ENCODE measurements around the gene PRKAG2. TPM values are rescaled to one million over a fixed set of nuclear protein-coding genes. Genes with fewer than 3 reads are reported as not detected.
"Not testable (repeated sequence)": the region's sequence is repeated elsewhere in the genome, so short reads cannot be mapped to it uniquely, and the experiment has no call there.

PRKAG2 gene
- total RNA-seq, 2 donors from 2014 or later = 23.2 to 28.4 TPM

DNA sequence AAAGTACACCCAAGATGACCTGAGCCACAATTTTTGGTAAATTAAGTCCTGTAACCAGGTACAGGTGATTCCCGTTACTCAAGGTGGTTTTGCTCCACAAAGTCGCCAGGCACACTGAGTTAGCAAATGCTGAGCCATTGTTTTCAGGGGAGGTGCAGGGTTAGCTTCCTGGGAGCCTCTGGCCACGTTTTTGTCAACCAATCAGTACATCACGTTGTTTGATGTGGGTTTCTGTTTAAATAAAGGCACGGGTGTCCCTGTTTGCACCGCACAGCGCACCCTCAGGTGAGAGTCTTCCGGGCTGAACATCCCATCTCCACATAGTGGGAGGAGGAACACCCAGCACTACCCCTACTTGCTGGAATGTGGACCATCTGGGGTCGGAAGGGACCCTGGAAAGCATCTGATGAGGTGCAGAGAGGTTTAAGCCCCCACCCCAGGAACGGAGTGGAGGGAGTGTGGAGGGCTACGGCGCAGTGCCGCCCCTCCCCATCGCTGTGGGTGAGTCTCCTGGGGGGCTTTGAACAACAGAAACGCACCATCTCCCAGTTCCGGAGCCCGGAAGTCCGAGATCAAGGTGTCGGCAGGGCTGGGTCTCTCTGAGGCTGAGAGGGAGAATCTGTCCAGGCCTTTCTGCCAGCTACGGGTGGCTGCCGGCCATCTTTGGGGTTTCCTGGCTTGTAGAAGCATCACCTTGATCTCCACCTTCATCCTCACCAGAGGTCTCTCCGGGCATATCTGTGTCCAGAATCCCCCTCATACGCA, 42.5 kb downstream of the PRKAG2 start:
- Mint-ChIP-seq H3K4me1 (ENCODE audit: low read depth) (peaks cover 19% of the 10 kb centered on the region), H3K27me3 (ENCODE audit: low read depth) (no peaks in the 10 kb centered on the region), H3K9me3 (no peaks in the 10 kb centered on the region), H3K36me3 (ENCODE audit: insufficient read depth in 2 of 2) (no peaks in the 10 kb centered on the region), H3K27ac (no peak overlapping the region), H3K4me3 (no peak overlapping the region)
- no peak for DNase-seq
- ATAC-seq (replicated peaks in 1 of 2) = no peak

DNA sequence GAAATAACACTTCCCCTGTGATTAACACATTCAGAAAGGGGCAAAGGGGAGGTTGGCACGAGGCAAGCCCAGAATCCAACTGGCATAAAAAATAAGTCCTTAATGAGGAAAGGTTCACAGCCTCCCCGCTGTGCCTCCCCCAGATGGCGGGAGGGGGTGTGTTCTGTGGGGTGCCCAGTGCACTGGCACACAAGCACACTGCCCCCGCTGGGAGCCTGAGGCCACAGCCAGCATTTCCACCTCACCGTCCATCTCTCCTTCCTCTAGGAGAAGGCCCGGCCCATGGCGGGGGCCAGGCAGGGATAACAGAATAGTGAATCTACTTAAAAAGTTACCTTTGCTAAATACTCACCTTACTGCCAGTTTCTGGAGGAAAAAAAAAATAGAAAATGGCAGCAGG, 43.2 kb downstream of the PRKAG2 start:
- DNase-seq (no peak), ATAC-seq (replicated peaks in 1 of 2) (no peak)
- Mint-ChIP-seq H3K36me3 (ENCODE audit: insufficient read depth in 2 of 2) (no peaks in the 10 kb centered on the region), H3K27ac (no peak overlapping the region), H3K27me3 (ENCODE audit: low read depth) (no peaks in the 10 kb centered on the region), H3K4me1 (ENCODE audit: low read depth) (peaks cover 14% of the 10 kb centered on the region), H3K4me3 (no peak overlapping the region), H3K9me3 (no peaks in the 10 kb centered on the region)

DNA sequence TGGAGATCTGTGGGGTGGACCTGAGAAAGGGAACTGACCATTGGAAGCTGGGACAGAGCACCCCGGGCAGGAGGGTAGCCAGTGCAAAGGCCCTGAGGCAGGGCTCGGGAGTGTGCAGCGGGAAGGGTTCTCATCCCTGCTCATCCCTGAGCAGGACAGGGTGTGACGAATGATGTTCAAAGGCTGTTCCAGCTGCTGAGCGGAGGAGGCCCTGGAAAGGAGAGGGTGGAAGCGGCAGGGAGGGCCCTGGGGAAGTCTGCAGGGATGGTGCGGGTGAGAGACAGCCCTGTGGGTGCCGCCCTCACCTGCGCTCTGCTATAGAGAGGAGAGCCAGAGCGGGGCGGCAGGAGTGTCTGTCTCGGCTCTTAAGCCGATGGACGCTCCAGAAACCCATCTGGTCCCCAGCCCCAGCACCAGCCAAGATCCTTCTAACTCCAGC, 43.7 kb downstream of the PRKAG2 start:
- no peaks in the 10 kb centered on the region for H3K27me3 Mint-ChIP-seq (ENCODE audit: low read depth)
- DNase-seq = no peak
- H3K4me1 Mint-ChIP-seq (ENCODE audit: low read depth) = peaks cover 9% of the 10 kb centered on the region
- H3K27ac Mint-ChIP-seq = no peak overlapping the region
- no peak for ATAC-seq (replicated peaks in 1 of 2)
- H3K9me3 Mint-ChIP-seq = no peaks in the 10 kb centered on the region
- no peaks in the 10 kb centered on the region for H3K36me3 Mint-ChIP-seq (ENCODE audit: insufficient read depth in 2 of 2)
- H3K4me3 Mint-ChIP-seq = no peak overlapping the region

DNA sequence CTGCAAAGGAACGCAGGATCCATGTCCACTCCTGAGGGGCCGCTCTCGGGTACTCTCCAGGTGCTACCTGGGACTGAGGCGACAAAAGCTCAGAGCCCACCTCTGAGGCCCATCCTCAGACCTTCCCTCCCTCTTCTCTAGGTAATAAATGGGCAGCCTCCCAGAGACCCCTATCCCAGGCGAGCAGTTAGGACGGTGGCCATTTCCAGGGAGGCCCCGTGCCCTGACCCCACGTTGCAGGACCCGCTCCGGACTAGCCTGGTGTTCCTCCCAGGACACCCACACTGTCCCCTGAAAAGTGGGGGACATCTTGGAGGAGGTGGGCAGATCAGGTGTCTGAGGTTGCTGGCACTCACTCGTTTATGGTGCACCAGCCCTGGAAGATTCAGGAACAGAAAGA, 44.3 kb downstream of the PRKAG2 start:
- DNase-seq (no peak), ATAC-seq (replicated peaks in 1 of 2) (no peak)
- peaks cover 6% of the 10 kb centered on the region for H3K4me1 Mint-ChIP-seq (ENCODE audit: low read depth)
- H3K27ac Mint-ChIP-seq = no peak overlapping the region
- no peaks in the 10 kb centered on the region for H3K27me3 Mint-ChIP-seq (ENCODE audit: low read depth)
- H3K9me3 Mint-ChIP-seq = no peaks in the 10 kb centered on the region
- H3K4me3 Mint-ChIP-seq = no peak overlapping the region
- peaks cover 0 to 1% of the 10 kb centered on the region in 2 donors for H3K36me3 Mint-ChIP-seq (ENCODE audit: insufficient read depth in 2 of 2)

DNA sequence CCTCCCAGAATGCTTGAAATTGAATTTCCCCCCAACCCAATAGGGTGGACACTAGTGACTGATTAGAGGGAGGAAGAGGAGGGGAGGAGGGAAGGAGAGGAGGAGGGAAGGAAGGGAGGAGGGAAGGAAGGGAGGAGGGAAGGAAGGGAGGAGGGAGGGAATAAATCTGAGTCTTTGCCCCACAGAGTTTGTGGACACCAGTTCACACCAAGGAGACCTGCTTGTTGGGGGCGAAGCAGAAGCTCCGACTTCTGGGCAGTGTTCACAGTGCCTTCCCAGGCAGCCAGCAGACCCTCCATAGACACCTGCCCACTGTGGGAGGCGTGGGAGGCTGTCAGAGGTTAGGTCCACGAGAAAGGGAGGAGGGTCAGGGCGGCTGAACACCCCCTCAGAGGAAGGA, 44.8 kb downstream of the PRKAG2 start:
- no peaks in the 10 kb centered on the region for H3K9me3 Mint-ChIP-seq
- H3K27ac Mint-ChIP-seq = no peak overlapping the region
- ATAC-seq (replicated peaks in 1 of 2) (no peak), DNase-seq (no peak)
- H3K27me3 Mint-ChIP-seq (ENCODE audit: low read depth) = no peaks in the 10 kb centered on the region
- H3K36me3 Mint-ChIP-seq (ENCODE audit: insufficient read depth in 2 of 2) = peaks cover 0 to 2% of the 10 kb centered on the region in 2 donors
- no peak overlapping the region for H3K4me3 Mint-ChIP-seq
- H3K4me1 Mint-ChIP-seq (ENCODE audit: low read depth) = peaks cover 6% of the 10 kb centered on the region

DNA sequence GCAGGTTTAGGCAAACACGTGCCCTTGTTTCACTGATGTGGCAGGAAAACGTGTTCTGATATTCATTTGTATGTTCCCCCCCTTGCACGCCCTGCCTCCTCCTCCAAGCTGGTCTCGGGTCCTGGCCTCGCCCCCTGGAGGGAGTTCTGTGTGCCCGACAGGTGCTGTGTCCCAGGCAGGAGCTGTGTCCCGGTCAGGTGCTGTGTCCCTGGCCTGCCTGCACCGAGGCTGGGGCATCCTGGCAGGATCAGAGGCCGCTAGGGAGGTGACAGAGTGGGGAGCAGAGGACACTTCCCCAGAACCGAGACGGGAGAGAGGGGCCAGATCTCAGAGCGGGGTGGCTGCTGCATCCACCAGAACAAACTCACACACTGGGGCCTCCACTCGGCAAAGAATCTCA, 45.3 kb downstream of the PRKAG2 start:
- Mint-ChIP-seq H3K4me3 (no peak overlapping the region), H3K9me3 (no peaks in the 10 kb centered on the region), H3K4me1 (ENCODE audit: low read depth) (peaks cover 6% of the 10 kb centered on the region), H3K27ac (no peak overlapping the region), H3K27me3 (ENCODE audit: low read depth) (no peaks in the 10 kb centered on the region), H3K36me3 (ENCODE audit: insufficient read depth in 2 of 2) (peaks cover 0 to 2% of the 10 kb centered on the region in 2 donors)
- DNase-seq (no peak), ATAC-seq (replicated peaks in 1 of 2) (no peak)

DNA sequence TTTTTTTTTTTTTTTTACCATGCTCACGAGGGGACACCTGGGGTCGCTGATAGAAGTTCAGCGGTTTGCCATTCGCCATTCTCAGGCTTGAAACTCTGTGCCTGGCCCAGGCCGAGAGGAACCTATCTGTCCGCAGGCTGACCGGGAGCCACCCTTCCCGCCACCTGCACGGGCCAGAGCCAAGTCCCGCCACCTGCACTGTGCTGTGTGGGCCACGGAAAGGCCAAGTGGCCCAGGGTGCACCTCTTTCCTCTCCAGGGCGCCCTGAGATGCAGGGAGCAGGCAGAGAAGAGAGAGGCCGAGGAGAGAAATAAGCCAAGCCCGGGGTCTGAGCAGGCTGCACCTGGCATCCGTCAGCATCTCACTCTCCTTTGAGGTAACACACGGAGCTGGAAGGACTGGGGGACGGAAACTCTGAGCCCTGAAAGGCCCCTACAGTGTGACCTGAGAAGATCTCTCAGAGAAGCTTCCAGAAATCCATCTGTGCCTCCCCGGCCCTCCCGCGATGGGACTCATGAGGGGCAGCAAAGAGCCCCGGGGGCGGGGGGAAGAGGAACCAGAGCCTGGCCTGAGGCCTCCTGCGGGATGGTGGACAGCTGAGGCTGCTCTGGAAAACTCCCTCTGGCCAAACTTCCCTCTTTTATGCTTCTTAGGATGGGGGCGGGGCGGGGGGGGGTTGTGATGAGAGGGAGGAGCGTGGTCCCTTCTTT, 46.6 kb downstream of the PRKAG2 start:
- H3K27ac Mint-ChIP-seq = no peak overlapping the region
- H3K27me3 Mint-ChIP-seq (ENCODE audit: low read depth) = no peaks in the 10 kb centered on the region
- peaks cover 0 to 2% of the 10 kb centered on the region in 2 donors for H3K36me3 Mint-ChIP-seq (ENCODE audit: insufficient read depth in 2 of 2)
- ATAC-seq (replicated peaks in 1 of 2) = no peak
- no peak for DNase-seq
- H3K4me3 Mint-ChIP-seq = no peak overlapping the region
- peaks cover 6% of the 10 kb centered on the region for H3K4me1 Mint-ChIP-seq (ENCODE audit: low read depth)
- no peaks in the 10 kb centered on the region for H3K9me3 Mint-ChIP-seq

DNA sequence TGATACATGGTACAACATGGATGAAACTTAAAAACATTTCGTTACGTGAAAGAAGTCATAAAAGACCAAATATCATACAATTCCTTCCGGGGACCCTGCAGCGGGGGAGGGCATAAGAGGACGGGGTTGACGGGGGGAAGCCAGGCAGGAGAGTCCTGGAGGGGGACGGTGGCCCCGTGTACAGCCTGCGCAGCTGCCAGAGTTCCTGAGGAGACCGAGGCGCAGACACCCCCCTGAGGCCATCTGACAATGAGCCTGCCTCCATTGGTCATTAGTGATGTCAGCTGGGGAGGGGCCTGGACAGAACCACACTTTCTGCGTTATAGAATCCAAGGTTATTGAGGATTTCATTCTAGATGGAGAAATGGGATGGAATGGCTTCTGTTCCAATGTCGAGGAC, 47.2 kb downstream of the PRKAG2 start:
- Mint-ChIP-seq H3K4me1 (ENCODE audit: low read depth) (peaks cover 6% of the 10 kb centered on the region), H3K27me3 (ENCODE audit: low read depth) (no peaks in the 10 kb centered on the region), H3K36me3 (ENCODE audit: insufficient read depth in 2 of 2) (peaks cover 0 to 2% of the 10 kb centered on the region in 2 donors), H3K27ac (no peak overlapping the region), H3K9me3 (no peaks in the 10 kb centered on the region), H3K4me3 (no peak overlapping the region)
- no peak for ATAC-seq (replicated peaks in 1 of 2)
- DNase-seq = no peak

DNA sequence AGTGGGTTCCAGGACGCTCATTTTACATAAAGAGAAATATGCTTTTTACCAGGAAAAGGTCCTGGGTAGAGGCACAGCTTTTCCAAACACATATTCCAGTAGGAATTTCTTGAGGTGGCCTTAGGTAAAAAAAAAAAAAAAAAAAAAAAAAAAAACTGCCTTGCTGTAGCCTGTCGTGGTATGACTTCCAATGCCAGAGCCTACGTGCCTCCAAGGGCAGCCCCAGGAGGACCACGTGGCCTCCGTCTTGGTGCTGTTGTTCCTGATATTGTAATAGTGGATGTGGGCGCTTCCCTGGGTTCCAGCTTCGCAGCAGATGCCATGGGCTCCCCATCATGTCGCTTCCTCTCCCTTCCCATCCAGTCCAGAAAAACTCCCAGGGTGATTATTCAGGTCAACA, 49.3 kb downstream of the PRKAG2 start:
- no peaks in the 10 kb centered on the region for H3K9me3 Mint-ChIP-seq
- H3K36me3 Mint-ChIP-seq (ENCODE audit: insufficient read depth in 2 of 2) = peaks cover 0 to 2% of the 10 kb centered on the region in 2 donors
- no peaks in the 10 kb centered on the region for H3K4me1 Mint-ChIP-seq (ENCODE audit: low read depth)
- H3K4me3 Mint-ChIP-seq = no peak overlapping the region
- H3K27ac Mint-ChIP-seq = no peak overlapping the region
- H3K27me3 Mint-ChIP-seq (ENCODE audit: low read depth) = no peaks in the 10 kb centered on the region
- no peak for DNase-seq
- no peak for ATAC-seq (replicated peaks in 1 of 2)

DNA sequence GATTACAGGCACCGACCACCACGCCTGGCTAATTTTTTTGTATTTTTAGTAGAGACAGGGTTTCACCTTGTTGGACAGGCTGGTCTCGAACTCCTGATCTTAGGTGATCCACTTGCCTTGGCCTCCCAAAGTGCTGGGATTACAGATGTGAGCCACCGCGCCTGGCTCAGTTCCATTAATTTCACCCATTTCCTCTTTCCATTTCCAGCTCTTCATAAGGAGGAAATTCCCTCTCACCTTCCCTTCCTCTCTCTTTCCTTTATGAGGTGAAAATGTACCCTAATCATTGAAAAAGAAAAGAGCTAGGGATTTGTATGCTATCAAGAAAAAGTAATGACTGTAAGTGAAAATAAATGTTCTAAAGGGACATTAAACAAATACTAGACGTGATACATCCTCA, 50.6 kb downstream of the PRKAG2 start:
- not testable (repeated sequence) for ATAC-seq (replicated peaks in 1 of 2); H3K4me3 Mint-ChIP-seq; H3K9me3 Mint-ChIP-seq; H3K36me3 Mint-ChIP-seq (ENCODE audit: insufficient read depth in 2 of 2); H3K27ac Mint-ChIP-seq; DNase-seq; H3K27me3 Mint-ChIP-seq (ENCODE audit: low read depth); H3K4me1 Mint-ChIP-seq (ENCODE audit: low read depth)

DNA sequence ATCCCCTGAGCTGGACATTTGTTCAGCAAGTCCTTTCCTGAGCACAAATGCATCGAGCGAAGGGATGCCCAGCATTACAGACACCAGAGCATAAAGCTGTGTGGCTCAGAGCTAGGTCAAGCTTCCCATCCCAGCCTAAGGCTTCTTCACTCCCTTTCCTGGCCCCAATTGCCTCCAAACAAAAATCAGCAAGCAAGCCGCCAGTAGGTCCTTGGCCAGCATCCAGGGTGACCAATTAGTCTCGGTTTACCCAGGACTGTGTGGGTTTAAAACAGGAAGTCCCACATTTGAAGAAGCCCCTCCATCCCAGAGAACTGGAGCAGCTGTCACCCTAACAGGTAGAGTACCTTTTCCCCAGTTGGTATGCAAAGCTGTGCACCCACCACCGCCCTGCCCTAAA, 51.2 kb downstream of the PRKAG2 start:
- H3K27ac Mint-ChIP-seq = no peak overlapping the region
- no peak for DNase-seq
- ATAC-seq (replicated peaks in 1 of 2) = no peak
- H3K9me3 Mint-ChIP-seq = no peaks in the 10 kb centered on the region
- H3K4me1 Mint-ChIP-seq (ENCODE audit: low read depth) = no peaks in the 10 kb centered on the region
- peaks cover 0 to 2% of the 10 kb centered on the region in 2 donors for H3K36me3 Mint-ChIP-seq (ENCODE audit: insufficient read depth in 2 of 2)
- no peak overlapping the region for H3K4me3 Mint-ChIP-seq
- no peaks in the 10 kb centered on the region for H3K27me3 Mint-ChIP-seq (ENCODE audit: low read depth)

DNA sequence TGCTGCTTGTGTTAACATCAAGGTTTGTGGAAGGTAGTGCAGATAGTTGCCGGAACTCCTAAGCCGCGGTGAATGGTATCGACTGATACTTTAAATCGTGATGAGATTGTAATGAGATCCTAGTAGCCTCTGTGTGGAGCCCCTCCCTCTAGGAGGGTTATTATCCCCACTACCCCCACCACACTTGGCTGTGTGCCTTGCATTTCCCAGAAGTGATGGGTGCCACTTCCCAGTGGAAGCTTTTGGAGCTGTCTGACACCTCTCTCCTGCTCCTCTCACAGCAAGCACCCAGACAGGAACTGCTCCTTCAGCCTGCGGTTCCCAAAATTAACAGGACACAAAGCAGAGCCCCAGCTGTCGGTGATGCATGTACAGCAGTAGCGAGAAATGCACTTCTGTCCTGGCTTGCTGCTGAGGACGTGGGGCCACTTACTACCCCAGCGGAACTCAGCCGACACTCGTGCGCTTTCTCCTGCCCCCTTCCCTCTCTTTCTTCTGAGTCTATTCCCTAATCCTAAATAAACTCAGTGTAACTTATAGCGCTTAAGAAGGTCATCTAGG, 52.5 kb downstream of the PRKAG2 start:
- H3K27me3 Mint-ChIP-seq (ENCODE audit: low read depth) = no peaks in the 10 kb centered on the region
- H3K9me3 Mint-ChIP-seq = no peaks in the 10 kb centered on the region
- H3K4me3 Mint-ChIP-seq = no peak overlapping the region
- no peak for DNase-seq
- H3K27ac Mint-ChIP-seq = no peak overlapping the region
- H3K4me1 Mint-ChIP-seq (ENCODE audit: low read depth) = no peaks in the 10 kb centered on the region
- peaks cover 0 to 2% of the 10 kb centered on the region in 2 donors for H3K36me3 Mint-ChIP-seq (ENCODE audit: insufficient read depth in 2 of 2)
- ATAC-seq (replicated peaks in 1 of 2) = no peak

DNA sequence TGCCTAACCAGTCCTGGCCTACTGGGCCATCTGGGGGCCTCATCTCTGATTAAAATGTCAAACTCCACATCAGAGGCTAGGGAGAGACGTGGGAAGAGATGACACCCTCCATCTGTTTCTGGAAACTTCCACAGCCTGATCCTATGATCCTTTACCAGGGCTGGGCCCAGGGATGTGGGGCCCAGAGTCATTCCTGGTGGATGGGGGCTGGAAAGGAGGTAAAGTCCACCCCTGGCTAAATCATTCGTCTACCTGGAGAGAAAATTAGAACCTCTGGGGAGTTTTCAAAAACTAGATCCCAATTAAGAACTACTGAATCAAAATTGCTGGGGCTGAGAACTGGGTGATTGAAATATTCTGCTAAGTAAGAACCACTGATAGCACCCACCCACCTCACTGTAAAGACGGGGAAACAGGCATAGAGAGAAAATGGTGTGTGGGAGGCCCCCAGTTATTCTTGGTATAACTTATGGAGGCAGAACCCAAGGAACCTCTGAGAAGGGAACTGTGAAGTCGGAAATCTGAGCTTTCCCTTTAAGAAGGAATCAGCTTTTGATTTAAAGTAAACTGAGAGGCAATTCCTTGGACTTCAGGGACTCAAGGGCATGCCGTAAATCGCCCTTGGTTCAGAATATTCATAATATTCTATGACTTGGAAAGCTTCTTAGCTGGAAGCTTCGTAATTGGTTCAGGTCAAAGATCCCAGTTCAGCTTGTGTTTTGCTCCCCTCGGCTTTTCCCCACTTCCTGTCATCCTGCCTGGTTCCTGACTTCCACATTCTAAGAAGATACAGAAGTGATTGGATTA, 53.1 kb downstream of the PRKAG2 start:
- no peak overlapping the region for H3K27ac Mint-ChIP-seq
- no peak overlapping the region for H3K4me3 Mint-ChIP-seq

More for the DNA sequence above, 53.1 kb downstream of the PRKAG2 start:
- Mint-ChIP-seq H3K27me3 (ENCODE audit: low read depth) (no peaks in the 10 kb centered on the region), H3K36me3 (ENCODE audit: insufficient read depth in 2 of 2) (peaks cover 0 to 2% of the 10 kb centered on the region in 2 donors), H3K4me1 (ENCODE audit: low read depth) (no peaks in the 10 kb centered on the region), H3K9me3 (no peaks in the 10 kb centered on the region)
- DNase-seq (no peak), ATAC-seq (replicated peaks in 1 of 2) (no peak)
